WTC11 (cell line): ENCODE measurements around the gene PCAT6.

Experiments
- CBFB ChIP-seq: sonication (generic); formaldehyde crosslinking; IDR thresholded peaks from 2 replicates; pipeline ENCODE4 v1.8.1; 2022; ENCODE audit warnings: mild to moderate bottlenecking, low read depth, missing genetic modification reagents
- CREM ChIP-seq: sonication (generic); formaldehyde crosslinking; IDR thresholded peaks from 2 replicates; pipeline ENCODE4 v1.8.1; 2022; ENCODE audit warnings: mild to moderate bottlenecking, missing genetic modification reagents, moderate library complexity
- ELF4 ChIP-seq: sonication (generic); formaldehyde crosslinking; IDR thresholded peaks from 2 replicates; pipeline ENCODE4 v1.8.1; 2022; ENCODE audit warnings: low read depth, mild to moderate bottlenecking, moderate library complexity, missing genetic modification reagents
- ETV6 ChIP-seq: sonication (generic); formaldehyde crosslinking; IDR thresholded peaks from 2 replicates; pipeline ENCODE4 v1.8.1; 2022; ENCODE audit warnings: mild to moderate bottlenecking, missing genetic modification reagents
- KAT7 ChIP-seq: sonication (generic); formaldehyde crosslinking; IDR thresholded peaks from 2 replicates; pipeline ENCODE4 v1.8.1; 2023; ENCODE audit warnings: missing genetic modification reagents, mild to moderate bottlenecking, borderline replicate concordance
- NR2C2 ChIP-seq: sonication (generic); formaldehyde crosslinking; IDR thresholded peaks from 2 replicates; pipeline ENCODE4 v1.8.0; 2022; ENCODE audit warnings: mild to moderate bottlenecking, missing genetic modification reagents
- TF ChIP-seq, protein P1 (sequence below): fragments of 200-600 bp; IDR thresholded peaks from 2 replicates; pipeline ENCODE4 v1.8.0; 2022; ENCODE audit warnings: antibody characterized with exemption
- TF ChIP-seq, protein P2 (sequence below): sonication (generic); formaldehyde crosslinking; IDR thresholded peaks from 2 replicates; pipeline ENCODE4 v1.8.0; 2023; ENCODE audit warnings: missing genetic modification reagents
- TF ChIP-seq, protein P3 (sequence below): sonication (generic); formaldehyde crosslinking; IDR thresholded peaks from 2 replicates; pipeline ENCODE4 v1.8.1; 2022; ENCODE audit warnings: mild to moderate bottlenecking, missing genetic modification reagents, moderate library complexity, borderline replicate concordance
- TF ChIP-seq, protein P4 (sequence below): sonication (generic); formaldehyde crosslinking; IDR thresholded peaks from 2 replicates; pipeline ENCODE4 v1.8.0; 2022; ENCODE audit warnings: mild to moderate bottlenecking, missing genetic modification reagents
- TF ChIP-seq, protein P5 (sequence below): sonication (generic); formaldehyde crosslinking; IDR thresholded peaks from 2 replicates; pipeline ENCODE4 v1.8.0; 2023; ENCODE audit warnings: mild to moderate bottlenecking, missing genetic modification reagents
- TF ChIP-seq, protein P6 (sequence below): sonication (generic); formaldehyde crosslinking; IDR thresholded peaks from 2 replicates; pipeline ENCODE4 v1.8.1; 2023; ENCODE audit warnings: mild to moderate bottlenecking, missing genetic modification reagents, moderate library complexity

DNA sequence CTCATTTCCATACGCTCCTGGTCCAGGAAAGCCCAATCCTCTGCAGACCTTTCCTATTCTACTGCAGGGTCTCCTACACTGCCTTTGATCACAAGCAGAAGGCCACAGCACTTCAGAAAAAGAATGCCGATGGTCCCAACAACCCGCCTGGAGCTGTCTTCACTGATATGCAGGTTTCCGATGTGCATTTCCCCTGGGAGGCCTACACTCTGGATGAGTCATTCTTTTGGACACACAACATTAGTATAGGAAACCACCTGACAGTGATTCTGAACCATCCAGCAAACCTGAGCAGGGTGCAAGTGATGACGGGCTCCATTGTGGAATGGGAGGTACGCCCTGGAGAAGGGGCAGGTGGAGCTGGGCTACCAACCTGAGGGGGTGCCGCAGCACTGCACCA is 15.0 kb downstream of the PCAT6 start:
- TF ChIP-seq NR2C2 (CRISPR knock-in tag) (no peak), ETV6 (no peak), ELF4 (CRISPR knock-in tag) (no peak), CBFB (no peak), KAT7 (CRISPR knock-in tag) (no peak), CREM (no peak)
- TF ChIP-seq, protein P1, sequence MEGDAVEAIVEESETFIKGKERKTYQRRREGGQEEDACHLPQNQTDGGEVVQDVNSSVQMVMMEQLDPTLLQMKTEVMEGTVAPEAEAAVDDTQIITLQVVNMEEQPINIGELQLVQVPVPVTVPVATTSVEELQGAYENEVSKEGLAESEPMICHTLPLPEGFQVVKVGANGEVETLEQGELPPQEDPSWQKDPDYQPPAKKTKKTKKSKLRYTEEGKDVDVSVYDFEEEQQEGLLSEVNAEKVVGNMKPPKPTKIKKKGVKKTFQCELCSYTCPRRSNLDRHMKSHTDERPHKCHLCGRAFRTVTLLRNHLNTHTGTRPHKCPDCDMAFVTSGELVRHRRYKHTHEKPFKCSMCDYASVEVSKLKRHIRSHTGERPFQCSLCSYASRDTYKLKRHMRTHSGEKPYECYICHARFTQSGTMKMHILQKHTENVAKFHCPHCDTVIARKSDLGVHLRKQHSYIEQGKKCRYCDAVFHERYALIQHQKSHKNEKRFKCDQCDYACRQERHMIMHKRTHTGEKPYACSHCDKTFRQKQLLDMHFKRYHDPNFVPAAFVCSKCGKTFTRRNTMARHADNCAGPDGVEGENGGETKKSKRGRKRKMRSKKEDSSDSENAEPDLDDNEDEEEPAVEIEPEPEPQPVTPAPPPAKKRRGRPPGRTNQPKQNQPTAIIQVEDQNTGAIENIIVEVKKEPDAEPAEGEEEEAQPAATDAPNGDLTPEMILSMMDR: no peak
- TF ChIP-seq, protein P2, sequence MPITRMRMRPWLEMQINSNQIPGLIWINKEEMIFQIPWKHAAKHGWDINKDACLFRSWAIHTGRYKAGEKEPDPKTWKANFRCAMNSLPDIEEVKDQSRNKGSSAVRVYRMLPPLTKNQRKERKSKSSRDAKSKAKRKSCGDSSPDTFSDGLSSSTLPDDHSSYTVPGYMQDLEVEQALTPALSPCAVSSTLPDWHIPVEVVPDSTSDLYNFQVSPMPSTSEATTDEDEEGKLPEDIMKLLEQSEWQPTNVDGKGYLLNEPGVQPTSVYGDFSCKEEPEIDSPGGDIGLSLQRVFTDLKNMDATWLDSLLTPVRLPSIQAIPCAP (CRISPR knock-in tag): no peak
- TF ChIP-seq, protein P3, sequence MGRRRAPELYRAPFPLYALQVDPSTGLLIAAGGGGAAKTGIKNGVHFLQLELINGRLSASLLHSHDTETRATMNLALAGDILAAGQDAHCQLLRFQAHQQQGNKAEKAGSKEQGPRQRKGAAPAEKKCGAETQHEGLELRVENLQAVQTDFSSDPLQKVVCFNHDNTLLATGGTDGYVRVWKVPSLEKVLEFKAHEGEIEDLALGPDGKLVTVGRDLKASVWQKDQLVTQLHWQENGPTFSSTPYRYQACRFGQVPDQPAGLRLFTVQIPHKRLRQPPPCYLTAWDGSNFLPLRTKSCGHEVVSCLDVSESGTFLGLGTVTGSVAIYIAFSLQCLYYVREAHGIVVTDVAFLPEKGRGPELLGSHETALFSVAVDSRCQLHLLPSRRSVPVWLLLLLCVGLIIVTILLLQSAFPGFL: no peak
- TF ChIP-seq, protein P4, sequence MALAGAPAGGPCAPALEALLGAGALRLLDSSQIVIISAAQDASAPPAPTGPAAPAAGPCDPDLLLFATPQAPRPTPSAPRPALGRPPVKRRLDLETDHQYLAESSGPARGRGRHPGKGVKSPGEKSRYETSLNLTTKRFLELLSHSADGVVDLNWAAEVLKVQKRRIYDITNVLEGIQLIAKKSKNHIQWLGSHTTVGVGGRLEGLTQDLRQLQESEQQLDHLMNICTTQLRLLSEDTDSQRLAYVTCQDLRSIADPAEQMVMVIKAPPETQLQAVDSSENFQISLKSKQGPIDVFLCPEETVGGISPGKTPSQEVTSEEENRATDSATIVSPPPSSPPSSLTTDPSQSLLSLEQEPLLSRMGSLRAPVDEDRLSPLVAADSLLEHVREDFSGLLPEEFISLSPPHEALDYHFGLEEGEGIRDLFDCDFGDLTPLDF (CRISPR knock-in tag): no peak
- TF ChIP-seq, protein P5, sequence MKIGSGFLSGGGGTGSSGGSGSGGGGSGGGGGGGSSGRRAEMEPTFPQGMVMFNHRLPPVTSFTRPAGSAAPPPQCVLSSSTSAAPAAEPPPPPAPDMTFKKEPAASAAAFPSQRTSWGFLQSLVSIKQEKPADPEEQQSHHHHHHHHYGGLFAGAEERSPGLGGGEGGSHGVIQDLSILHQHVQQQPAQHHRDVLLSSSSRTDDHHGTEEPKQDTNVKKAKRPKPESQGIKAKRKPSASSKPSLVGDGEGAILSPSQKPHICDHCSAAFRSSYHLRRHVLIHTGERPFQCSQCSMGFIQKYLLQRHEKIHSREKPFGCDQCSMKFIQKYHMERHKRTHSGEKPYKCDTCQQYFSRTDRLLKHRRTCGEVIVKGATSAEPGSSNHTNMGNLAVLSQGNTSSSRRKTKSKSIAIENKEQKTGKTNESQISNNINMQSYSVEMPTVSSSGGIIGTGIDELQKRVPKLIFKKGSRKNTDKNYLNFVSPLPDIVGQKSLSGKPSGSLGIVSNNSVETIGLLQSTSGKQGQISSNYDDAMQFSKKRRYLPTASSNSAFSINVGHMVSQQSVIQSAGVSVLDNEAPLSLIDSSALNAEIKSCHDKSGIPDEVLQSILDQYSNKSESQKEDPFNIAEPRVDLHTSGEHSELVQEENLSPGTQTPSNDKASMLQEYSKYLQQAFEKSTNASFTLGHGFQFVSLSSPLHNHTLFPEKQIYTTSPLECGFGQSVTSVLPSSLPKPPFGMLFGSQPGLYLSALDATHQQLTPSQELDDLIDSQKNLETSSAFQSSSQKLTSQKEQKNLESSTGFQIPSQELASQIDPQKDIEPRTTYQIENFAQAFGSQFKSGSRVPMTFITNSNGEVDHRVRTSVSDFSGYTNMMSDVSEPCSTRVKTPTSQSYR (CRISPR knock-in tag): no peak
- TF ChIP-seq, protein P6, sequence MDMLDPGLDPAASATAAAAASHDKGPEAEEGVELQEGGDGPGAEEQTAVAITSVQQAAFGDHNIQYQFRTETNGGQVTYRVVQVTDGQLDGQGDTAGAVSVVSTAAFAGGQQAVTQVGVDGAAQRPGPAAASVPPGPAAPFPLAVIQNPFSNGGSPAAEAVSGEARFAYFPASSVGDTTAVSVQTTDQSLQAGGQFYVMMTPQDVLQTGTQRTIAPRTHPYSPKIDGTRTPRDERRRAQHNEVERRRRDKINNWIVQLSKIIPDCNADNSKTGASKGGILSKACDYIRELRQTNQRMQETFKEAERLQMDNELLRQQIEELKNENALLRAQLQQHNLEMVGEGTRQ (CRISPR knock-in tag): no peak
